Cardiac atrium fibroblast (primary cell): ENCODE results near the gene CHMP1A. TPM values are rescaled to one million over a fixed set of nuclear protein-coding genes. Genes with fewer than 3 reads are reported as not detected.

Experiments used
- total RNA-seq: library from RNA; depleted of rRNA; stranded (reverse); fragments of >200 nt; gene quantifications from 2 replicates; pipeline ENCODE4 v1.2.3, GENCODE V29; 2015

Gene CHMP1A
- total RNA-seq: 84.3 and 129 TPM in 2 replicates

GRCh38 chr16:89657442-89658220 lies at the start of gene CHMP1A, which contains the start of gene SPATA33:
Gene CHMP1A, minus strand, starts transcription at chr16:89657708. Its CDS starts 120 bp downstream, at chr16:89657588.
Gene SPATA33, plus strand, starts transcription at chr16:89657836. Its CDS starts 76 bp downstream, at chr16:89657912.

GRCh38 chr16:89701425-89702406 lies 44.2 kb upstream of the CHMP1A start, which contains the start of gene SPATA2L:
Gene SPATA2L, minus strand, starts transcription at chr16:89701705. Its CDS starts 473 bp downstream, at chr16:89701232.

GRCh38 chr16:89686520-89687091 lies 29.1 kb upstream of the CHMP1A start, which contains the start of gene CDK10:
Gene CDK10, plus strand, starts transcription at chr16:89686689. Its CDS starts 22 bp downstream, at chr16:89686711.

DNA sequence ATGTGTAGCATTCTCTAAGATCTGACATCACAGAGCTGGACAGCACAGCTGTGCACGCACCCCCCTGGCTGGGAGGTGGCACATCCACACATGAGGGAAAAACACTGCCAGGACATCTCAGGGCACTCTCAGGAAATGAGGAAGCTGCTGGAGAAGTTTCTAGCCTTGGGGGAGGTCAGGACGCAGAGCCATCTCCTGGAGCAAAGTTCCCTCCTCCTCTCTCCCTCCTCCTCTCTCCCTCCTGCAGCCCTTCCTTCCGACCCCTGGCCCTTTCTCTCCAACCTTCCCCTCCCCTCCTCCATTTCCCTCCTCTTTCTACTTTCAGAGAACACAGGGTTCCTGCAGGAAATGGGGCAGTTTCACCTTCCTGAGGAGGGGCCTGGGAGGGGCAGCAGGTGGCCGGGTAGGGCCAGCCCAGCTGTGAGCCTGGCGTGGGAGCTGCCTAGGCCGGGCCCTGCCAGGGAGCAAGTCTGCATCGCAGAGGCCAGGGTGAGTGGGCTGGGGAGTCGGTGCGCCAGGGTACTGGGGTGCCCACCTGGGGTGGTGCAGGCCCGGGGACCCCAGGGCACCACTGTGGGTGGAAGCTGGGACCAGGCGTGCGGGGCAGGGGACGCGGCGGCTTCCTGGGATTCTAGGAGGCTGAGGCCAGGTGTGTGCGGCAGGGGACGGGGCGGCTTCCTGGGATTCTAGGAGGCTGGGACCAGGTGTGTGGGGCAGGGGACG lies 44.1 kb downstream of the CHMP1A start, which contains the start of gene DPEP1:
TSS of gene DPEP1 (plus strand) at position 412 of the 723 bp plus-strand sequence. CDS start 16,769 bp downstream, outside the sequence.

Other genes starting within 250 kb of the CHMP1A start
- 50.0 and 55.1 TPM in 2 replicates for gene ANKRD11, start 167.1 kb downstream of the CHMP1A start, total RNA-seq
- 51.1 and 81.6 TPM in 2 replicates for gene SPG7, start 149.3 kb downstream of the CHMP1A start, total RNA-seq
- gene RPL13, start 97.0 kb downstream of the CHMP1A start, total RNA-seq: 4,789 and 6,170 TPM in 2 replicates
- gene CPNE7, start 82.0 kb downstream of the CHMP1A start, total RNA-seq: 0.81 and 4.3 TPM in 2 replicates
- 2.5 TPM in 1 of 2 replicates, not detected in the other for gene DPEP1, start 44.1 kb downstream of the CHMP1A start, total RNA-seq
- 0.36 and 2.9 TPM in 2 replicates for gene SPATA33, start 128 bp upstream of the CHMP1A start, total RNA-seq
- 38.9 and 41.0 TPM in 2 replicates for gene CDK10, start 29.0 kb upstream of the CHMP1A start, total RNA-seq
- 13.1 and 13.9 TPM in 2 replicates for gene SPATA2L, start 44.0 kb upstream of the CHMP1A start, total RNA-seq
- gene VPS9D1, start 63.2 kb upstream of the CHMP1A start, total RNA-seq: 9.7 and 10.8 TPM in 2 replicates
- 8.7 and 16.6 TPM in 2 replicates for gene ZNF276, start 63.8 kb upstream of the CHMP1A start, total RNA-seq
- gene FANCA, start 158.9 kb upstream of the CHMP1A start, total RNA-seq: 8.1 and 12.5 TPM in 2 replicates
- 1.8 and 3.8 TPM in 2 replicates for gene SPIRE2, start 170.8 kb upstream of the CHMP1A start, total RNA-seq
- 137 and 166 TPM in 2 replicates for gene TCF25, start 215.9 kb upstream of the CHMP1A start, total RNA-seq